Measurements from ENCODE around the gene LRRC2. TPM values are rescaled to one million over a fixed set of nuclear protein-coding genes. Genes with fewer than 3 reads are reported as not detected.

LRRC2 gene
- polyA plus RNA-seq, 3 donors: not detected

DNA sequence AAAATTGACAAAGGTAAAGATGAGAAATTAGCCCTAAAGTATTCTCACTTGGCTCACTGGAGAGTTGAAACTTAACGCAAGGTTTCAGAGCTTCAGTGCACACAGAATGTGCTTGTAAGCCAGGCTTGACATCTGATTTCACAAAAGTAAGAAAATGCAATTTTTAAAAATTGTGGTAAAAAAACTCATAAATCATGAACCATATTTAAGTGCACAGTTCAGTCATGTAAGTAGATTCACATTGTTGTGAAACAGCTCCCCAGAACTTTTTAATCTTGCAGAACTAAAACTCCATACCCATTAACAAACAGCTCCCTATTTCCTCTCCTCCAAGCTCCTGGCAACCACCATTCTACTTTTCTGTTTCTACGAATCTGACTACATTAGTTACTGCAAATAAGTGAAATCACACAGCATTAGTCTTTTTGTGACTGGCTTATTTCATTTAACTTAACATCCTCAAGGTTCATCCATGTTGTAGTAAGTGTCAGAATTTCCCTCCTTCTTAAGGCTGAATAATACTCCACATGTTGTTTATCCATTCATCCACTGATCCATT, 53.8 kb downstream of the LRRC2 start:
- Histone ChIP-seq H3K4me2 (replicated peaks; ENCODE audit: extremely low read depth, low read length, poor library complexity, severe bottlenecking) (no peak overlapping the region), H3K9me3 (replicated peaks in 1 of 2; ENCODE audit: control insufficient read depth in 1 of 2, insufficient read depth in 1 of 2, low read length in 2 of 2) (no peaks in the 10 kb centered on the region), H4K20me1 (ENCODE audit: insufficient read depth, low read length) (no peaks in the 10 kb centered on the region), H3K79me2 (ENCODE audit: insufficient read depth, low read length) (no peaks in the 10 kb centered on the region), H3K27ac (ENCODE audit: low read depth in 1 of 2, low read length in 2 of 2) (no peak overlapping the region), H3K4me3 (replicated peaks in 1 of 3; ENCODE audit: low read depth in 2 of 3, low read length in 3 of 3) (no peak overlapping the region), H3K9ac (ENCODE audit: insufficient read depth, low read length, poor library complexity, severe bottlenecking) (no peak overlapping the region), H3K27me3 (ENCODE audit: control insufficient read depth in 2 of 2, insufficient read depth in 2 of 2, low read length in 2 of 2) (no peaks in the 10 kb centered on the region), H3K36me3 (replicated peaks in 1 of 2; ENCODE audit: control insufficient read depth in 1 of 2, insufficient read depth in 2 of 2, low read length in 2 of 2) (no peaks in the 10 kb centered on the region), H3K4me1 (ENCODE audit: control insufficient read depth in 1 of 2, insufficient read depth in 2 of 2, low read length in 2 of 2) (no peaks in the 10 kb centered on the region), H2AFZ (ENCODE audit: insufficient read depth, low read depth, low read length, poor library complexity, severe bottlenecking) (no peak overlapping the region)
- no peak for DNase-seq
- Mint-ChIP-seq H3K27ac (no peak overlapping the region), H3K27me3 (ENCODE audit: low read depth in 3 of 3) (peaks cover 0 to 2% (median 0%) of the 10 kb centered on the region in 3 donors), H3K4me1 (no peaks in the 10 kb centered on the region), H3K4me3 (no peak overlapping the region), H3K9me3 (no peaks in the 10 kb centered on the region), H3K36me3 (no peaks in the 10 kb centered on the region)
- intact Hi-C loops (cut with micrococcal nuclease): no loop called here
- WGBS (ENCODE audit: insufficient coverage): no CpG with 5 or more reads among the region's 2 CpGs
- TF ChIP-seq, protein P1, sequence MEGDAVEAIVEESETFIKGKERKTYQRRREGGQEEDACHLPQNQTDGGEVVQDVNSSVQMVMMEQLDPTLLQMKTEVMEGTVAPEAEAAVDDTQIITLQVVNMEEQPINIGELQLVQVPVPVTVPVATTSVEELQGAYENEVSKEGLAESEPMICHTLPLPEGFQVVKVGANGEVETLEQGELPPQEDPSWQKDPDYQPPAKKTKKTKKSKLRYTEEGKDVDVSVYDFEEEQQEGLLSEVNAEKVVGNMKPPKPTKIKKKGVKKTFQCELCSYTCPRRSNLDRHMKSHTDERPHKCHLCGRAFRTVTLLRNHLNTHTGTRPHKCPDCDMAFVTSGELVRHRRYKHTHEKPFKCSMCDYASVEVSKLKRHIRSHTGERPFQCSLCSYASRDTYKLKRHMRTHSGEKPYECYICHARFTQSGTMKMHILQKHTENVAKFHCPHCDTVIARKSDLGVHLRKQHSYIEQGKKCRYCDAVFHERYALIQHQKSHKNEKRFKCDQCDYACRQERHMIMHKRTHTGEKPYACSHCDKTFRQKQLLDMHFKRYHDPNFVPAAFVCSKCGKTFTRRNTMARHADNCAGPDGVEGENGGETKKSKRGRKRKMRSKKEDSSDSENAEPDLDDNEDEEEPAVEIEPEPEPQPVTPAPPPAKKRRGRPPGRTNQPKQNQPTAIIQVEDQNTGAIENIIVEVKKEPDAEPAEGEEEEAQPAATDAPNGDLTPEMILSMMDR (IDR thresholded peaks at IDR 0.05): no peak

DNA sequence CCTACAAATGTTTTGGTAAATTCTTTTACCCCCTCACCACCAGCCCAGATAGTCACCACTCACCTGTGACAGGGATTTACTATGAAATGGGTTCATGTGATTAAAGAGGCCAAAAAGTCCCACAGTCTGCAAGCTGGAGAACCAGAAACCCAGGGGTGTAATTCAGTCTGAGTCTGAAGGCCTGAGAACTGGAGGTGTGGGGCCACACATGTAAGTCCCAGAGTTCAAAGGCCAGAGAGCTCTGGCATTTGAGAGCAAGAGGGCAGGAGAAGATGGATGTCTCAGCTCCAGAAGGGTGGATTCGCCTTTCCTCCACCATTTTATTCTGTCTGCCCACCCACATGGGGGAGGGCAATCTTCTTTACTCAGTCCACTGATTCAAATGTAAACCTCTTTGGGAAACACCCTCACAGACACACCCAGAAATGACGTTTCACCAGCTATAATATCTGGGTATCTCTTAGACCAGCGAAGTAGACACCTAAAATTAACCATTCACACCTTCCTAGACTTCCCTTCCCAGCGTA, 56.4 kb downstream of the LRRC2 start:
- Mint-ChIP-seq H3K4me1 (no peaks in the 10 kb centered on the region), H3K9me3 (peaks cover 0 to 1% (median 0%) of the 10 kb centered on the region in 7 donors)

More for the DNA sequence above, 56.4 kb downstream of the LRRC2 start:
- Histone ChIP-seq H3K27me3 (ENCODE audit: control insufficient read depth in 2 of 2, insufficient read depth in 2 of 2, low read length in 2 of 2) (no peaks in the 10 kb centered on the region), H3K9me3 (replicated peaks in 1 of 2; ENCODE audit: control insufficient read depth in 1 of 2, insufficient read depth in 1 of 2, low read length in 2 of 2) (no peaks in the 10 kb centered on the region), H3K27ac (ENCODE audit: low read depth in 1 of 2, low read length in 2 of 2) (no peak overlapping the region), H2AFZ (ENCODE audit: insufficient read depth, low read depth, low read length, poor library complexity, severe bottlenecking) (no peak overlapping the region), H3K9ac (ENCODE audit: insufficient read depth, low read length, poor library complexity, severe bottlenecking) (no peak overlapping the region), H3K4me3 (replicated peaks in 1 of 3; ENCODE audit: low read depth in 2 of 3, low read length in 3 of 3) (no peak overlapping the region), H4K20me1 (ENCODE audit: insufficient read depth, low read length) (no peaks in the 10 kb centered on the region), H3K4me1 (ENCODE audit: control insufficient read depth in 1 of 2, insufficient read depth in 2 of 2, low read length in 2 of 2) (no peaks in the 10 kb centered on the region), H3K79me2 (ENCODE audit: insufficient read depth, low read length) (no peaks in the 10 kb centered on the region), H3K36me3 (replicated peaks in 1 of 2; ENCODE audit: control insufficient read depth in 1 of 2, insufficient read depth in 2 of 2, low read length in 2 of 2) (no peaks in the 10 kb centered on the region), H3K4me2 (replicated peaks; ENCODE audit: extremely low read depth, low read length, poor library complexity, severe bottlenecking) (no peak overlapping the region)
- H3K36me3 Mint-ChIP-seq: no peaks in the 10 kb centered on the region
- no peak overlapping the region for H3K4me3 Mint-ChIP-seq
- TF ChIP-seq, protein P1 (IDR thresholded peaks at IDR 0.05): no peak
- intact Hi-C loops (cut with micrococcal nuclease): no loop called here
- peaks cover 0 to 8% (median 7%) of the 10 kb centered on the region in 3 donors for H3K27me3 Mint-ChIP-seq (ENCODE audit: low read depth in 3 of 3)
- no peak overlapping the region for H3K27ac Mint-ChIP-seq
- 93% methylated on average over 3 of the region's 4 CpGs for WGBS (ENCODE audit: insufficient coverage)
- DNase-seq: no peak

Measured in CD14-positive monocyte (primary cell).